B cell (primary cell): Measurements from ENCODE around the gene CFAP251. TPM values are rescaled to one million over a fixed set of nuclear protein-coding genes. Genes with fewer than 3 reads are reported as not detected.

Experiments
- ATAC-seq: fragments of 200-7000 bp; cut with Tn5 transposase; one replicate; pipeline ENCODE4 v1.10.0; 2021; ENCODE audit warnings: low read depth, mild to moderate bottlenecking, moderate number of reproducible peaks, moderate library complexity
- CTCF ChIA-PET: fragments of 350-600 bp; sonication (Branson Sonifier 250); formaldehyde crosslinking; loops from one replicate; lab custom pipeline; 2021; ENCODE audit warnings: antibody characterized with exemption, inconsistent platforms; lab: Charles Lee
- POLR2A ChIA-PET: fragments of 350-600 bp; sonication (Branson Sonifier 250); formaldehyde crosslinking; loops from one replicate; lab custom pipeline; 2021; ENCODE audit warnings: antibody characterized with exemption; lab: Charles Lee
- DNase-seq: peaks from one replicate; pipeline ENCODE4 v3.0.0; 2013
- H2AFZ ChIP-seq: 2 replicates; pipeline ENCODE4 v1.6.1; 2012; ENCODE audit warnings: mild to moderate bottlenecking, low read depth, low read length; ENCODE audit not compliant: insufficient read depth, poor library complexity, severe bottlenecking
- H3K27ac ChIP-seq, 2 donors: 1 replicate in 1 of 2; 2 replicates in 1 of 2; pipeline ENCODE4 v1.5.1; 2012 to 2013; ENCODE audit warnings: low read length in 2 of 2, mild to moderate bottlenecking in 2 of 2, moderate library complexity in 1 of 2
- H3K27me3 ChIP-seq, 4 experiments: fragments of 200-600 bp in 1 of 4; sonication (generic) in 1 of 4; replicated peaks in 1 of 4; 1 replicate in 2 of 4; 2 replicates in 2 of 4; pipeline versions ENCODE4 v1.6.1 to v1.7.0; 2013 to 2016; ENCODE audit warnings: low read length in 3 of 4, mild to moderate bottlenecking in 2 of 4, mixed read lengths in 1 of 4, moderate library complexity in 1 of 4; ENCODE audit not compliant: insufficient read depth in 4 of 4, control insufficient read depth in 3 of 4; ENCODE audit errors: control extremely low read depth in 1 of 4
- H3K36me3 ChIP-seq, 2 experiments: replicated peaks in 1 of 2; 1 replicate in 1 of 2; 2 replicates in 1 of 2; pipeline versions ENCODE4 v1.6.1 to v1.7.1; 2013; ENCODE audit warnings: low read length in 1 of 2; ENCODE audit not compliant: insufficient read depth in 2 of 2, control insufficient read depth in 1 of 2; ENCODE audit errors: control extremely low read depth in 1 of 2, extremely low read depth in 1 of 2
- H3K4me1 ChIP-seq, 2 donors: fragments of 200-600 bp in 1 of 2; sonication (generic) in 1 of 2; 1 replicate in 1 of 2; 2 replicates in 1 of 2; pipeline versions ENCODE4 v1.5.1 to v1.6.1; 2013 to 2017; ENCODE audit warnings: low read length in 2 of 2; ENCODE audit not compliant: control insufficient read depth in 2 of 2, insufficient read depth in 2 of 2
- H3K4me2 ChIP-seq: replicated peaks from 2 replicates; pipeline ENCODE3; 2012; ENCODE audit warnings: mild to moderate bottlenecking, low read depth, low read length; ENCODE audit not compliant: poor library complexity, severe bottlenecking
- H3K4me3 ChIP-seq, 5 experiments: fragments of 200-600 bp in 1 of 5; sonication (generic) in 1 of 5; 1 replicate in 3 of 5; 2 replicates in 2 of 5; pipeline versions ENCODE4 v1.5.1 to v1.7.0; 2011 to 2016; ENCODE audit warnings: low read length in 4 of 5, mild to moderate bottlenecking in 4 of 5, low read depth in 2 of 5, control low read depth in 1 of 5, moderate library complexity in 1 of 5; ENCODE audit not compliant: insufficient read depth in 1 of 5; ENCODE audit errors: control extremely low read depth in 1 of 5, extremely low read depth in 1 of 5
- H3K79me2 ChIP-seq: fragments of 200-600 bp; sonication (generic); one replicate; pipeline ENCODE4 v1.6.0; 2016; ENCODE audit warnings: low read length; ENCODE audit not compliant: control insufficient read depth, insufficient read depth
- H3K9ac ChIP-seq: fragments of 200-600 bp; sonication (generic); 2 replicates; pipeline ENCODE4 v1.6.1; 2017; ENCODE audit warnings: mild to moderate bottlenecking, low read length, moderate library complexity
- H3K9me3 ChIP-seq, 3 donors: one replicate each; pipeline versions ENCODE4 v1.6.1 to v1.7.1; 2013; ENCODE audit warnings: low read length in 2 of 3; ENCODE audit not compliant: control insufficient read depth in 2 of 3, insufficient read depth in 1 of 3; ENCODE audit errors: control extremely low read depth in 1 of 3
- H4K20me1 ChIP-seq: 2 replicates; pipeline ENCODE4 v1.6.0; 2012; ENCODE audit warnings: mild to moderate bottlenecking, low read length; ENCODE audit not compliant: insufficient read depth, control insufficient read depth, poor library complexity, severe bottlenecking
- H3K27ac Mint-ChIP-seq: one replicate; pipeline ENCODE4 v1.8.0; 2021; ENCODE audit warnings: mixed read lengths
- H3K27me3 Mint-ChIP-seq: one replicate; pipeline ENCODE4 v1.8.0; 2021; ENCODE audit warnings: mixed read lengths
- H3K4me1 Mint-ChIP-seq: one replicate; pipeline ENCODE4 v1.8.0; 2021; ENCODE audit warnings: mixed read lengths
- H3K4me3 Mint-ChIP-seq: one replicate; pipeline ENCODE4 v1.8.0; 2021; ENCODE audit warnings: mixed read lengths
- H3K9me3 Mint-ChIP-seq: one replicate; pipeline ENCODE4 v1.8.0; 2022; ENCODE audit warnings: mixed read lengths; ENCODE audit not compliant: insufficient read depth
- EZH2 ChIP-seq: IDR thresholded peaks from 2 replicates; pipeline ENCODE4 v1.6.1; 2012; ENCODE audit warnings: borderline replicate concordance, low read depth, mild to moderate bottlenecking, moderate library complexity, low read length; ENCODE audit not compliant: insufficient read depth, poor library complexity, severe bottlenecking
- WGBS: methylation state at CpG from one replicate; pipeline ENCODE4 v1.1.5; 2013; ENCODE audit warnings: missing lambda C conversion rate; ENCODE audit not compliant: insufficient coverage; 5-methylcytosine and 5-hydroxymethylcytosine counted together
- intact Hi-C: fragments of 100-400 bp; cut with micrococcal nuclease; formaldehyde crosslinking; loops from one replicate; pipeline ENCODE4 v1.10.0; 2022
- polyA plus RNA-seq: library from polyadenylated mRNA; depleted of rRNA; stranded (reverse); fragments of >200 nt; gene quantifications from 2 replicates; pipeline ENCODE4 v1.2.3, GENCODE V29; 2012
- total RNA-seq, 2 donors: library from RNA; stranded (reverse); fragments of 120-200 nt in 1 of 2; gene quantifications; 1 replicate in 1 of 2; 2 replicates in 1 of 2; pipeline versions ENCODE4 v1.2.3 to v1.2.4, GENCODE V29; 2013 to 2022
- TF ChIP-seq, protein P1 (sequence below): fragments of 200-600 bp; IDR thresholded peaks from one replicate; pipeline ENCODE4 v1.8.0; 2022; ENCODE audit warnings: antibody characterized with exemption, mild to moderate bottlenecking

The CFAP251 gene
- total and polyA plus RNA-seq, 2 donors (not counting 1 experiment from before 2014, with no cell fraction given), result 0.22 to 1.6 TPM

DNA sequence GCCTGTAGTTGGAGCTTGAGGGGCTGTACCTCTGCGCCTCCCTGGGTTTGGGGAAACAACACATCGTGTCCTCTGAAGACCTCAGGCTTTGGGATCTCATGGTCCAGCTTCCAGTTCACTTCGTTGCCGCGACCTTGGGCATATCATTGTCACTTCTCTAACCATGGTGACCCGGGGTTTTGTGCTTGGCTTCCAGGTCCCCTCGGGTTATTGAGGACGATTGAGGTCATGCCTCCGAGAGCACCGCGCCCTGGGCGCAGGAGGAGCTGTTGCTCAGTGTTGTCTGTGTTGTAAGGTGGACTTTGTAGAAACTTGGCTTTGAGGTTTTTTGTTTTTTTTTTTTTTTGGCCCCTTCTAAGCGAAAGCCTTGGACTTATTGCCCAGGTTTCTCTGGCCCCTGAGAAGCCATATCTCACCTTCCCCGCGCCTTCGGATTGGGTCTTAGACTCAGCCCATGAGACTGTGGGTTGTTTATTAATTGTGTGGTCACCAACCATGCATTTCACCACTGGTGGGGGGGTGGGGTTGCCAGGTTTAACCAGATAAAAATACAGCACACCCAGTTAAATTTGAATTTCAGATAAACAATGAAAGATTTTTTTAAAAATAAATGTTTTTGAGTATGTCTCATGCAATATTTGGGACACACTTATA, 105.9 kb downstream of the CFAP251 start:
- peaks cover 52 to 74% of the 10 kb centered on the region in 2 donors for H3K4me1 ChIP-seq
- Mint-ChIP-seq H3K27me3 (no peaks in the 10 kb centered on the region), H3K4me1 (peaks cover 50% of the 10 kb centered on the region), H3K27ac (peak overlapping the region; percentile 93), H3K4me3 (peak overlapping the region; percentile 88), H3K9me3 (no peaks in the 10 kb centered on the region)
- peak overlapping the region; percentile 2 to 86 (median 78) for H3K4me3 ChIP-seq
- ATAC-seq (peak; percentile 34), DNase-seq (peak; percentile 74)
- H3K9me3 ChIP-seq, result peaks cover 0 to 4% (median 0%) of the 10 kb centered on the region in 3 donors
- intact Hi-C loops, result loop anchor here (1.0 to 10.0 kb wide), 4 partner anchors 20 to 229 kb away; partner anchors contain the start of genes MLXIP and RHOF
- H3K27me3 ChIP-seq, result no peaks in the 10 kb centered on the region
- H3K79me2 ChIP-seq, result peaks cover 92% of the 10 kb centered on the region
- H2AFZ ChIP-seq, result peak overlapping the region; percentile 69
- no peak for TF ChIP-seq EZH2
- TF ChIP-seq, protein P1, sequence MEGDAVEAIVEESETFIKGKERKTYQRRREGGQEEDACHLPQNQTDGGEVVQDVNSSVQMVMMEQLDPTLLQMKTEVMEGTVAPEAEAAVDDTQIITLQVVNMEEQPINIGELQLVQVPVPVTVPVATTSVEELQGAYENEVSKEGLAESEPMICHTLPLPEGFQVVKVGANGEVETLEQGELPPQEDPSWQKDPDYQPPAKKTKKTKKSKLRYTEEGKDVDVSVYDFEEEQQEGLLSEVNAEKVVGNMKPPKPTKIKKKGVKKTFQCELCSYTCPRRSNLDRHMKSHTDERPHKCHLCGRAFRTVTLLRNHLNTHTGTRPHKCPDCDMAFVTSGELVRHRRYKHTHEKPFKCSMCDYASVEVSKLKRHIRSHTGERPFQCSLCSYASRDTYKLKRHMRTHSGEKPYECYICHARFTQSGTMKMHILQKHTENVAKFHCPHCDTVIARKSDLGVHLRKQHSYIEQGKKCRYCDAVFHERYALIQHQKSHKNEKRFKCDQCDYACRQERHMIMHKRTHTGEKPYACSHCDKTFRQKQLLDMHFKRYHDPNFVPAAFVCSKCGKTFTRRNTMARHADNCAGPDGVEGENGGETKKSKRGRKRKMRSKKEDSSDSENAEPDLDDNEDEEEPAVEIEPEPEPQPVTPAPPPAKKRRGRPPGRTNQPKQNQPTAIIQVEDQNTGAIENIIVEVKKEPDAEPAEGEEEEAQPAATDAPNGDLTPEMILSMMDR, result no peak
- H4K20me1 ChIP-seq, result peaks cover 55% of the 10 kb centered on the region
- H3K4me2 ChIP-seq, result peak overlapping the region; percentile 92
- peak overlapping the region; percentile 67 to 80 for H3K27ac ChIP-seq
- peak overlapping the region; percentile 72 for H3K9ac ChIP-seq
- H3K36me3 ChIP-seq, result no peaks in the 10 kb centered on the region
- POLR2A ChIA-PET, result interaction anchor here (0.6 to 5.5 kb wide), 14 partner anchors 10 to 222 kb away, joined by 3 to 48 read pairs (median 5); partner anchors contain the start of gene CFAP251
- 22% methylated on average over 9 of the region's 16 CpGs for WGBS
- CTCF ChIA-PET, result interaction anchor here (0.6 to 3.0 kb wide), 14 partner anchors 11 to 1079 kb away, joined by 3 to 24 read pairs (median 4); partner anchors contain the start of gene CFAP251
